Hematopoietic multipotent progenitor cell (in vitro differentiated cells): Measurements from ENCODE around the gene NLGN2. TPM values are rescaled to one million over a fixed set of nuclear protein-coding genes. Genes with fewer than 3 reads are reported as not detected.

Experiments
- DNase-seq, 3 donors: peaks; one replicate each; pipeline ENCODE4 v3.0.0-alpha.2; 2011 to 2015; ENCODE audit warnings: low read depth in 2 of 3, low spot score in 2 of 3
- total RNA-seq: library from RNA; depleted of rRNA; stranded (reverse); fragments of >200 nt; gene quantifications from one replicate; pipeline ENCODE4 v1.2.3, GENCODE V29; 2012

Gene NLGN2
- total RNA-seq, 1 donor: 6.7 TPM

DNA sequence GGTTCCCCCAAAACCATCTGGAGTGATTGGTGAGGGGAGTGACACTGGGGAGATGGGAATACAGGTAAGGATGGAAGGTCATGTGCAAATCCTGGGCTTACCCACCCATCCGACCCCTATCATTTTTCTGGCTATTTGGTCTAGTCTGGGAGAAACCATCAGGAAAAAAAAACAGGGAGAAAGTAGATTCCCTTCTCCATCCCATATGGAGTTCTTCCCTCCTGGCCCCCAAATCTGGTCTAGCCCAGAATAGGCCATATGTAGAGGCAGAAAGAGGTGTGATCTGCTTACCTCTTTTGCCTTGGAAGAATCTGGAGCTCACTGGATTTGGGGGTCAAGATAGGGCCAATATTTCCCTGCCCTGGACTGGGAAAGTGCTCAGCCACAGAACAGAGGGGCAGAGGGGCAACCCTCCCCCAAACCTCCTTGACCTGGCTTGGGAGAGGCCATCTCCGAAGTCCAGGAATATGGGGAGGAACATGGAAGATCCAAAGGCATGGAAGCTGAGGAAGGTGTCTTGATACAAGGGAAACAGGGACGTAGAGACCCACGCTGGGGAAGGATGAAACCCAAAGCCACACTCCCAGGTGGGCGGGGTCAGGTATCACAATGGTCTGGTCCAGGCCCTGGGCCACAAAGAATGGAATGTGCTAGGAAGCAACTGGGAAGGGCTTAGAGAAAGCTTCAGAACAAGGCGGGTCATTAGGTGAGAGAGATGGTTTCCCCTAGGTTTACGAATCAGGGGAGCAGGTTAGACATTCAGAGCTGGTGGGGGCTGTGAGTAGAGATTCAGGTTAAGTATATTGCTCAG lies 53.4 kb downstream of the NLGN2 start:
- DNase-seq: no peak

DNA sequence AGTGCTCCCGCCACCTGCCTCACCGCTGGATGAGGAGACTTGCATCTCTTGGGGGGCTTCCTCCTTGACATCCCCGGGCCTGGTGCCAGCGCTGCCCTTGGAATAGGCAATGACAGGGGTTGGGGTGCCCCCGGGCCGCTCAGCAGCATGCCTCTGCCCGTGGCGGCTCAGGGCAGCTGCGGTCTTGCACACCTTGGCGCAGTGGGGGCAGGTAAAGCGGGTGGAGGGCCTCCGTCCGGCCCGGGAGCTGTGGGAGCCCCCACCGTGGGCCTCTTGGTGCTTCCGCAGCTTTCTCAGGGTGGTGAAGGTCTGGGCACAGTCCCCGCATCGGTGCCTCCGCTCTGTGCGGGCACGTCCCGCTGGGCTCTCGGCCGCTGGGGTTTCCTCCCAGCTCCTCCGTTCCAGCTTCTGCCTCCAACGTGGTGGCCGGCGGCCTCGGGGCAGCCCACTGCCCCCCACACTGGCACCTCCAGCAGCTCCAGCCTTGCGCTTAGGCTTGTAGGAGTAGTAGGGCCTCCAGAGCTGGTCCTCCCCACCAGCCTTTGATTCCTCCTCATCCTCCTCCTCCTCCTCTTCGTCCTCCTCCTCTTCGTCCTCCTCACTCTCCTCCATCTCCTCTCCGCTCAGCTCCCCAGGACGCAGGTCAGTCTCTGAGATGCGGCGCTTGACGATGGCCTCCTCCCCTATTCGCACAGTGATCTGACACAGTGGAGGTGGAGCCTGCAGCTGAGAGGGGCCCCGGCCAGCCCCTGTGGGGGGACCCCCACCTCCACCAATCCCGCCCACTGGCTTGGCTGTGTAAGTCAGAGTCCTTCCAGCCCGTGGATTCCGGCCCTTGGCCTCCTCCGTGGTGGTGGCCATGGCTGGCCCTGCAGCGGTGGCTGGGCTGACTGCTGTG lies 55.1 kb downstream of the NLGN2 start:
- DNase-seq: no peak

DNA sequence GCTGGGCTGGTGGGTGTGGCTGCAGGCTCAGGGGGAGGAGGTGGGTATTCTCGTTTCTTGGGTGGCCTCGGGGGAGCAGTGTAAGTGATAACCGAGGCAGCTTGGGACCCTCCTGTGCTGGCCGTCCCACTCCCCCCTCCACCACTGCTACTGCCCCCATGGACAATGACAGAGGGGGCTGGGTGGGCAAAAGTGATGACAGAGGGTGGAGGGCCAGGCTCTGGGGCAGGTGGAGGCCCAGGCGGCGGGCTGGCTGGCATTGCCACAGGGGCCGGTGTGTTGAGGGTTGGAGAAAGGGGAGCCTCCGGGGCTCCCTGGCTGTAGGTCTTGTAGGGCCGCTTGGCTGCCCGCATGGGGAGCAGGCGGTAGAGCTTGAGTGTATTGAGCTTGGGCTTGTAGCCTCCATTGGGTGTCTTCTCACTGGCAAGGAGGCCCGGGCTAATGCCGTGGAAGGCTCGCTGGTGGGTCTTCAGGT lies 55.8 kb downstream of the NLGN2 start:
- no peak for DNase-seq

DNA sequence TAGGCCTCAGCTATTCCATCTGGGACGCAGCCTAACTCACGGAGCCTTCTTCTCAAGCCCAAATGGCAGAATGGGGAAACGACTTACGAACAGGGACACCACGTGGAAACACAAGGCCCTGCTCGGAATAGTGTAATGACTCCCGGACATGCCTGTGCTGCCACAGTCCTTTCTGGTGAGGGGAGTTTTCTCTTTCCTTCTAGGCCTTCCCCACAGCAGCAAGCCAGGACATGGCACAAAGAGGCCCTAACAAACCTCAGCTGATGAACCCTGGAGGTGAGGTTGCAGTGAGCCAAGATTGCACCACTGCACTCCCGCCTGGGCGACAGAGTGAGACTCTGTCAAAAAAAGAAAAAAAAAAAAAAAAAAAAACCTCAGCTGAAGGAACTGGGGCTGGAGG lies 56.4 kb downstream of the NLGN2 start:
- DNase-seq: no peak

DNA sequence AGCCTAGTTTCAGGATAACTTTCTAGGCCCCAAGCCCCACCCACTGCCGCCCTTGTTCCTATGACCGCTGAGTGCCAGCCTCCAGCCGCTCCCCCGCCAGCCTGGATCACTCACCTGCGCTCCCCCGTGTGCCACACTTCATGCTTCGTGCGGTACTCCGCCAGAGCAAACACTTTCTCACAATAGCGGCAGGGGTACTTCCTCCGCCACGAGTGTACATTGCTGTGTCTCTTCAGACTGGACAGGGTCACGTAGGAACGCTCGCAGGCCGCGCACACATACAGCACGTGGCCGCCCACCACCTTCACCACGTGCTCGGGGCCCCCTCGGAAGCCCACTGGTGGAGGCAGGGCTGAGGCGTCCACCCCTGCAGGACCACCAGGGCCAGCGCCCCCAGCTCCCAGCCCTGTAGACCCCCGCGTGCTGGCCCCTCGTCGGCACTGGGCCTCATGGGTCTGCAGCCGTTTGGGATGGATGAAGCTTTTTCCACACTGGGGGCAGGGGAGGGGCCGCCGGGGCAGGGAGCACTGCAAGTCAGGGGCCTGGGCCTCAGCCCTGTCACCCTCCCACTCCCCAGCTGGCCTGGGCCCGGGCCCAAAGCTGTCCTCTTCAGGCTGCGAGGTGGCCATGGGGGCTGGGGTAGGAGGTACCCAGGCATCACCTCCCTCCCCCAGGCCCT lies 58.1 kb downstream of the NLGN2 start:
- DNase-seq: no peak

DNA sequence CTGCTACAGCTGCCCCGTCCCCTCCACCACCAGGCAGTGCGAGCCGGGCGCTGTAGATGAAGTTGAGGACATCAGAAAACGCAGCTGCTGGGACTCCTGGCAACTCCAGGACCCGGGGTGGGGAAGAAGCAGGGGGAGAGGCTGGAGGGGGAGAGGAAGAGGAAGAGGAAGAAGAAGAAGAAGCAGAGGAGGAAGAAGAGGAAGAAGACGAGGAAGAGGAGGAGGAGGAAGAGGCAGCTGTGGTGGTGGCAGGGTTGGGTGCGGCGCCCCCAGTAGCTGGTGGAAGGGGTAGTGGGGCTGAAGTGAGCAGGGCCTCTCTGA lies 58.6 kb downstream of the NLGN2 start:
- DNase-seq: no peak

DNA sequence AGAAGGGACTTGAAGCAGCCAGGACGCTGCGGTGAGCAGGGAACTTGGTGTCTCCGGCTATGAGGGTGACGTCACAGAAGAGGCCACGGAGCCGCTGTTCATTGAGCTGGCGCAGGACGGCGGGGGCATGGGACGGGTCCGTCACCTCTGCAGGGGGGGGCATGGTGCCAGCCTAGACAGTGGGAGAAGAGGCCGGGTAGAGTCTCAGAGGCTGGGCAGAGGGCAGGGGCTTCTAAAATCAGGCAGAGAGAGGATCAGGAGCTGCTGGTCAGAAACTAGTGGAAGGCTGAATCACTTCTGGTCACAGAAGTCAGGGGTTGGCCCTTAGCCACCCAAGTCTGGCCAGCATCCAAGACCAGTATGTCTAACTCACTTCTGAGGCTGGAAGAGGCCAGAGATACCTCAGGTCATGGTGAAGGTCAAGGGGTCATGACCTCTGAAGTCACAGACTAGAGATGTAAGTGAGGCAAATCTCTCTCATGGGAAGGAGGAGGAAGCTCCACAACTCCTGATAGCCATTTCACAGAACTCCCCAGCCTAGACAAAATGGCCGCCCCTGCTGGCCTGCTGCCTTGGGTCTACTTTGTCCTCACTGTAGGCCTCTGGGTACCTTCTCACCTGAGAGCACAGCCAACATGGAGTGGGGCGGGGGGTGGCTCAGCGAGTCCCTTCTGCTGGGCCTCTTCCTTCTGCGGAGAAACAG lies 59.1 kb downstream of the NLGN2 start:
- DNase-seq: no peak

DNA sequence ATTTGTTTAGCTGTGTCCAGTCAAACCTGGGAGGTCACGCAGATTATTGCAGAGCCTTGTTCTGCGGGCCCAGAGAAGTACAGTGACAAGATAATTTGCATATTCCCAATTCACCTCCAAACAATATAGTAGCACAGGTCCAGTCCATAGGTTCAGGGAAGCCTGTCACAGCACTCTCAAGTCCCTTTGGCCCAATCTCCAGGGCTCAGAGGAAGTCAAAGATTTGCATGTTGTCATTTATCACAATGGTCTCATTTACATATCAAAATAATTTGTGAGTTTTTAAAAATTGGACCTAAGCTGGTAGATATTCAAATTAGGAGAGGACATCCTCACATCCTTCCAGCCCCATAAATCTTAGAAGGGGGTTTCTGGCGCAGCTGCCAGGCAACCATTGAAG lies 59.9 kb downstream of the NLGN2 start:
- DNase-seq: no peak

DNA sequence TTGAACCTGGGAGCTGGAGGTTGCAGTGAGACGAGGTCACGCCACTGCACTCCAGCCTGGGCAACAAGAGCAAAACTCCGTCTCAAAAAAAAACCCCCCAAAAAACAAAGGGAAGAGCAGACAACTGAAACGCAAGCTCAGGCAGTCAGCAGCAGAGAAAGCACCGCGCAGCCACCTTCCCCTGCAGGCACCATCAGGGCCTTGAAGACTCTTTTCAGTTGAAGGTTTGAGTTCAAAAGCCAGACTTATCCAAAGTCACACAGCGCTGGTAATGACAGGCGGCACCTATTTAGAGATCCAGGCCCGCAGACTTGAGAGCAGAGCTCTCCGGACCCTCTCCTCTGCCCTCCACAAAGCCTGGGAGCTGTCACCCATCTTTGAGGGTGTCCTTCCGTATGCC lies 60.6 kb downstream of the NLGN2 start:
- DNase-seq: no peak

DNA sequence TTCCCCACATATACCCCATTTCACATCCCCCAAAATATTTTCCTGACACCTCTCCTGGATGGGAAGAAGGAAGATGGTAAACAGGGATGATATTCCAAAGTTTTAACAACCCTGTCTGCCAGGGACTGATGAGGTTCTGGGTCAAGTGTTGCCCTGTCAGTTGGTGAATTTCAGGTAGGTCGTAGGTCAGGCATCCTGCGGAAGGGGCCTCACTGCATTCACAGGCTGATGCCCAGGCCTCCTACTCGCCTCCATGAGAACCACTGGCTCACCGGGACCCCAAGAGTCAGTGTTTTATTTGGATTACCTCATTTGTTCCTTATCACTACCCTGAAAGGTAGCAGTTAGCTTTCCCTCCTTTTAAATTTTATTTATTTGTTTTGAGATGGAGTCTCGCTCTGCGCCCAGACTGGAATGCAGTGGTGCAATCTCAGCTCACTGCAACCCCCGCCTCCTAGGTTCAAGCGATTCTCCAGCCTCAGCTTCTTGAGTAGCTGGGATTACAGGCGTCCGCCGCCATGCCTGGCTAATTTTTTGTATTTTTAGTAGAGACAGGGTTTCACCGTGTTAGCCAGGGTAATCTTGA lies 61.3 kb downstream of the NLGN2 start:
- no peak for DNase-seq

Other genes starting within 250 kb of the NLGN2 start
- 7.3 TPM for gene ASGR1, start 228.5 kb upstream of the NLGN2 start, total RNA-seq
- gene DLG4, start 188.0 kb upstream of the NLGN2 start, total RNA-seq: 26.9 TPM
- 191 TPM for gene ACADVL, start 187.9 kb upstream of the NLGN2 start, total RNA-seq
- gene DVL2, start 173.3 kb upstream of the NLGN2 start, total RNA-seq: 78.6 TPM
- 24.2 TPM for gene PHF23, start 168.4 kb upstream of the NLGN2 start, total RNA-seq
- gene GABARAP, start 165.4 kb upstream of the NLGN2 start, total RNA-seq: 121 TPM
- gene CTDNEP1, start 156.1 kb upstream of the NLGN2 start, total RNA-seq: 62.7 TPM
- gene ELP5, start 155.6 kb upstream of the NLGN2 start, total RNA-seq: 54.7 TPM
- gene CLDN7, start 145.4 kb upstream of the NLGN2 start, total RNA-seq: 9.7 TPM
- gene SLC2A4, start 126.1 kb upstream of the NLGN2 start, total RNA-seq: 1.9 TPM
- 0.27 TPM for gene YBX2, start 113.2 kb upstream of the NLGN2 start, total RNA-seq
- 522 TPM for gene EIF5A, start 100.2 kb upstream of the NLGN2 start, total RNA-seq
- 70.3 TPM for gene GPS2, start 92.5 kb upstream of the NLGN2 start, total RNA-seq
- 37.4 TPM for gene NEURL4, start 78.5 kb upstream of the NLGN2 start, total RNA-seq
- 109 TPM for gene ACAP1, start 71.3 kb upstream of the NLGN2 start, total RNA-seq
- 5.1 TPM for gene KCTD11, start 55.7 kb upstream of the NLGN2 start, total RNA-seq
- gene TMEM95, start 52.7 kb upstream of the NLGN2 start, total RNA-seq: not detected
- 4.3 TPM for gene TNK1, start 26.8 kb upstream of the NLGN2 start, total RNA-seq
- gene PLSCR3, start 13.3 kb upstream of the NLGN2 start, total RNA-seq: 26.9 TPM
- 141 TPM for gene TMEM256, start 3.7 kb upstream of the NLGN2 start, total RNA-seq
- gene SPEM1, start 12.5 kb downstream of the NLGN2 start, total RNA-seq: not detected
- gene SPEM2, start 17.8 kb downstream of the NLGN2 start, total RNA-seq: under 0.01 TPM
- gene SPEM3, start 21.0 kb downstream of the NLGN2 start, total RNA-seq: not detected
- gene TMEM102, start 27.6 kb downstream of the NLGN2 start, total RNA-seq: 17.0 TPM
- gene FGF11, start 31.7 kb downstream of the NLGN2 start, total RNA-seq: 0.54 TPM
- gene CHRNB1, start 37.2 kb downstream of the NLGN2 start, total RNA-seq: 26.1 TPM
- gene ZBTB4, start 71.8 kb downstream of the NLGN2 start, total RNA-seq: 17.8 TPM
- gene SLC35G6, start 73.6 kb downstream of the NLGN2 start, total RNA-seq: not detected
- 234 TPM for gene POLR2A, start 76.5 kb downstream of the NLGN2 start, total RNA-seq
- 11.0 TPM for gene TNFSF12, start 141.2 kb downstream of the NLGN2 start, total RNA-seq
- gene TNFSF13, start 150.9 kb downstream of the NLGN2 start, total RNA-seq: 15.3 TPM
- gene SENP3, start 154.1 kb downstream of the NLGN2 start, total RNA-seq: 50.1 TPM
- gene CD68, start 171.8 kb downstream of the NLGN2 start, total RNA-seq: 16.4 TPM
- gene MPDU1, start 176.0 kb downstream of the NLGN2 start, total RNA-seq: 118 TPM
- 0.81 TPM for gene SOX15, start 182.2 kb downstream of the NLGN2 start, total RNA-seq
- 22.6 TPM for gene FXR2, start 207.1 kb downstream of the NLGN2 start, total RNA-seq
- 14.0 TPM for gene SAT2, start 220.0 kb downstream of the NLGN2 start, total RNA-seq
- gene SHBG, start 222.3 kb downstream of the NLGN2 start, total RNA-seq: not detected
- gene ATP1B2, start 243.1 kb downstream of the NLGN2 start, total RNA-seq: not detected